Upper lobe of left lung (tissue), 4 donors: Measurements from ENCODE around the gene ZNF816.

Source experiments
- CTCF ChIP-seq, 6 experiments: fragments of 450-650 bp in 4 of 6; fragments of 200-600 bp in 2 of 6; sonication (generic) in 2 of 6; IDR thresholded peaks; one replicate each; pipeline ENCODE4 v1.5.1; 2016 to 2019; ENCODE audit warnings: antibody characterized with exemption in 6 of 6
- POLR2A ChIP-seq, 4 donors: fragments of 450-650 bp; IDR thresholded peaks; one replicate each; pipeline ENCODE4 v1.5.1; 2016 to 2017; ENCODE audit warnings: antibody characterized with exemption in 4 of 4, mild to moderate bottlenecking in 2 of 4
- POLR2AphosphoS5 ChIP-seq, 2 donors: sonication (generic); formaldehyde crosslinking; IDR thresholded peaks; one replicate each; pipeline ENCODE4 v1.5.1; 2017; ENCODE audit warnings: antibody characterized with exemption in 2 of 2

GRCh38 chr19:53007606-53008005, 44.9 kb upstream of the ZNF816 start:
- no peak for TF ChIP-seq POLR2A (IDR thresholded peaks at IDR 0.05)
- TF ChIP-seq CTCF (IDR thresholded peaks at IDR 0.05): no peak
- no peak for TF ChIP-seq POLR2AphosphoS5 (IDR thresholded peaks at IDR 0.05)
